ENCODE data around the gene SLC12A1. TPM values are rescaled to one million over a fixed set of nuclear protein-coding genes. Genes with fewer than 3 reads are reported as not detected.

SLC12A1 gene
- total and polyA plus RNA-seq, 7 donors = not detected

DNA sequence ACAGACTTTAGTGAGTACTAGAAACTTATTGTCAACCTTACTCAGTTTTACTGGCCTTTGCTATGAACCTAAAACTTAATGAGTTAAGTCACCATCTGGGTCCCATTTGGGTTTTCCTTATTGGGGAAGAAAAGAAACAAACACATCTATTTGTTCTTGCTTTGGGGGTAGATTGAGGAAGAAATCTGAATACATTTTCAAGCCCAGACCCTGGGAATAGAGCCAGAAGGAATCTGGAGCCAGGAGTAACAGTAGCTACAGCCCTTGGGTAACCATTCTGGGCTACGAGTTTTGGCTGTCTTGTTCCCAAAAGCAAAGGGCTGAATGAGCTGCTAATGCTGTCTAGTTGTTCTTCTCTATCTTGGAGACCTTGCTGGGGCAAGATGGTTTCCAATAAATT is 16.5 kb downstream of the SLC12A1 start:
- ATAC-seq = no peak
- TF ChIP-seq CTCF (IDR thresholded peaks at IDR 0.05) = no peak

DNA sequence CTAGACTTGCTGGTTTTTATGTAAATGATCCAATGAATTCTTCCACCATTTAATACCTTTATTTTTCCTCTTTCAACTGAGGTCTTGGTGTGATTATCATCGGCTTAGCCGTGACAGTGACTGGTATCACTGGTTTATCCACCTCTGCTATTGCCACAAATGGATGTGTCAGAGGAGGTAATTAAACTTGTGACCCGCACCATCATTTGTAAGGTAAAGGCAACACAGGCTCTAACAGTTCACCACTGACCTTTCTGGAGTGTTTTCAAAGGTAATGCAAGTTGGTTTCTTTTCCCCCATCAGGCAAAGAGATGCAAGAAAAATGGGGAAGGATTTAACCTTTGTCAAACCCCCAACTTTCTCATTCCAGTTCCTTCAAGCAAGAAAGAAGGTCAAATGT is 19.7 kb downstream of the SLC12A1 start:
- intact Hi-C loops (cut with DNase I) = no loop called here
- Histone ChIP-seq H3K36me3 (ENCODE audit: insufficient read depth in 1 of 2, low read depth in 1 of 2) (no peaks in the 10 kb centered on the region), H3K4me1 (no peaks in the 10 kb centered on the region), H3K27me3 (ENCODE audit: insufficient read depth in 3 of 3, low read length in 2 of 3) (peaks cover 0 to 7% (median 0%) of the 10 kb centered on the region in 3 donors), H3K27ac (no peak overlapping the region), H3K9me3 (no peaks in the 10 kb centered on the region), H3K4me3 (no peak overlapping the region)
- WGBS, 3 donors = 51 to 59% (median 54%) methylated on average over 3 of the region's 3 CpGs
- TF ChIP-seq CTCF (IDR thresholded peaks at IDR 0.05) = no peak
- ATAC-seq (no peak), DNase-seq (no peak)

More for the DNA sequence above, 16.5 kb downstream of the SLC12A1 start:
- 4 to 18% (median 15%) methylated on average over 1 of the region's 1 CpG for WGBS, 3 donors
- DNase-seq = no peak
- intact Hi-C loops (cut with DNase I) = no loop called here
- Histone ChIP-seq H3K4me1 (no peaks in the 10 kb centered on the region), H3K27me3 (ENCODE audit: insufficient read depth in 3 of 3, low read length in 2 of 3) (peaks cover 0 to 7% (median 0%) of the 10 kb centered on the region in 3 donors), H3K9me3 (no peaks in the 10 kb centered on the region), H3K27ac (no peak overlapping the region), H3K36me3 (ENCODE audit: insufficient read depth in 1 of 2, low read depth in 1 of 2) (no peaks in the 10 kb centered on the region), H3K4me3 (no peak overlapping the region)

DNA sequence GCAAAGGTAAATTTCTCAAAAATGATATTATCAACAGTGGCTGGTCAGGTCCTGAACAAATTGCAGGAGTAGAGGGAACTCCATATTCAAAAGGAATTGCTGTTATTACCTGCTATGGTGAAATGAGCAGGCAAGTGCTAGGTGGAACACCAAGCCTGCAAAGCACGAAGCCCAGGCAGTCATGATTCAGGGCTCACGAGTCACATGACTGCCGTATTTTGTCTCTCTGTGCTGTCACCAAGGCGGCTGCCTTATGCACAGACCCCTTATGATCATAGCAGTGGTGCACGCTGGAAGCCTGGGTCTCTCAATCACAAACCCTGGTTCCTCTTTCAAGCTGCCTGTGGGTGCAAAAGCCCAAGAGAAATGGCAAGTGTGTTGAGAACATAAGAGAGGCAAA is 24.4 kb downstream of the SLC12A1 start:
- no peaks in the 10 kb centered on the region for H3K36me3 ChIP-seq (ENCODE audit: insufficient read depth in 1 of 2, low read depth in 1 of 2)
- H3K27ac ChIP-seq = no peak overlapping the region
- DNase-seq (no peak), ATAC-seq (no peak)
- no peaks in the 10 kb centered on the region for H3K4me1 ChIP-seq
- no peak overlapping the region for H3K4me3 ChIP-seq
- no peaks in the 10 kb centered on the region for H3K9me3 ChIP-seq
- no peak for TF ChIP-seq CTCF (IDR thresholded peaks at IDR 0.05)
- WGBS, 3 donors = 70 to 73% (median 71%) methylated on average over 5 of the region's 5 CpGs
- intact Hi-C loops (cut with DNase I) = no loop called here
- H3K27me3 ChIP-seq (ENCODE audit: insufficient read depth in 3 of 3, low read length in 2 of 3) = peaks cover 0 to 4% (median 4%) of the 10 kb centered on the region in 3 donors

- H3K27me3 ChIP-seq (ENCODE audit: insufficient read depth in 3 of 3, low read length in 2 of 3) = peaks cover 0 to 4% (median 0%) of the 10 kb centered on the region in 3 donors
- no peaks in the 10 kb centered on the region for H3K4me1 ChIP-seq
- H3K27ac ChIP-seq = no peak overlapping the region
- ATAC-seq = no peak
- no peak overlapping the region for H3K4me3 ChIP-seq
- intact Hi-C loops (cut with DNase I) = no loop called here
- H3K9me3 ChIP-seq = no peaks in the 10 kb centered on the region
- no peak for TF ChIP-seq CTCF (IDR thresholded peaks at IDR 0.05)
- no peak for DNase-seq
- H3K36me3 ChIP-seq (ENCODE audit: insufficient read depth in 1 of 2, low read depth in 1 of 2) = no peaks in the 10 kb centered on the region
Observed at GRCh38 chr15:48233246-48233645, 27.1 kb downstream of the SLC12A1 start.

GRCh38 chr15:48239334-48239733 is 33.2 kb downstream of the SLC12A1 start:
- ATAC-seq = no peak
- 93 to 95% (median 94%) methylated on average over 4 of the region's 4 CpGs for WGBS, 3 donors
- H3K27ac ChIP-seq = no peak overlapping the region
- intact Hi-C loops (cut with DNase I) = no loop called here
- no peak for TF ChIP-seq CTCF (IDR thresholded peaks at IDR 0.05)
- no peak overlapping the region for H3K4me3 ChIP-seq
- H3K4me1 ChIP-seq = no peaks in the 10 kb centered on the region
- no peaks in the 10 kb centered on the region for H3K36me3 ChIP-seq (ENCODE audit: insufficient read depth in 1 of 2, low read depth in 1 of 2)
- no peaks in the 10 kb centered on the region for H3K9me3 ChIP-seq
- DNase-seq = no peak
- H3K27me3 ChIP-seq (ENCODE audit: insufficient read depth in 3 of 3, low read length in 2 of 3) = no peaks in the 10 kb centered on the region
